GM19452 (cell line): Measurements from ENCODE around the gene CD99L2.

Experiments
- ATAC-seq: cut with Tn5 transposase; IDR thresholded peaks from one replicate; pipeline ENCODE4 v1.9.1; 2021; ENCODE audit not compliant: unreplicated experiment

Gene CD99L2

GRCh38 chrX:150766351-150767044 is 132.0 kb downstream of the CD99L2 start:
- ATAC-seq = no peak

GRCh38 chrX:150765782-150766350 is 132.6 kb downstream of the CD99L2 start:
- ATAC-seq = no peak

GRCh38 chrX:150765237-150765636 is 133.2 kb downstream of the CD99L2 start:
- no peak for ATAC-seq

GRCh38 chrX:150763810-150764209 is 134.7 kb downstream of the CD99L2 start:
- no peak for ATAC-seq

GRCh38 chrX:150763303-150763797 is 135.1 kb downstream of the CD99L2 start:
- no peak for ATAC-seq

GRCh38 chrX:150762258-150763165 is 136.0 kb downstream of the CD99L2 start:
- ATAC-seq = no peak

- ATAC-seq = no peak
Observed at GRCh38 chrX:150761819-150762216, 136.7 kb downstream of the CD99L2 start.

- no peak for ATAC-seq
Observed at GRCh38 chrX:150761176-150761818, 137.2 kb downstream of the CD99L2 start.

- no peak for ATAC-seq
Observed at GRCh38 chrX:150759568-150760416, 138.7 kb downstream of the CD99L2 start.

GRCh38 chrX:150757371-150757770 is 141.1 kb downstream of the CD99L2 start:
- no peak for ATAC-seq

- ATAC-seq = no peak
Observed at GRCh38 chrX:150753968-150754367, 144.5 kb downstream of the CD99L2 start.

- ATAC-seq = no peak
Observed at GRCh38 chrX:150753357-150753756, 145.1 kb downstream of the CD99L2 start.

GRCh38 chrX:150752124-150752523 is 146.3 kb downstream of the CD99L2 start:
- ATAC-seq = no peak

GRCh38 chrX:150736475-150736874 is 162.0 kb downstream of the CD99L2 start:
- ATAC-seq = no peak

GRCh38 chrX:150731795-150732194 is 166.7 kb downstream of the CD99L2 start:
- no peak for ATAC-seq

GRCh38 chrX:150730719-150731118 is 167.7 kb downstream of the CD99L2 start:
- no peak for ATAC-seq

- no peak for ATAC-seq
Observed at GRCh38 chrX:150729956-150730355, 168.5 kb downstream of the CD99L2 start.

GRCh38 chrX:150719621-150720020 is 178.8 kb downstream of the CD99L2 start:
- ATAC-seq = no peak
